RCC 7860 (cell line): ENCODE measurements around the gene SLC35F1.

Source experiments
- DNase-seq: peaks from one replicate; pipeline ENCODE4 v3.0.0-alpha.2; 2015; ENCODE audit warnings: low spot score
- FAIRE-seq: peaks from 2 replicates; lab custom pipeline; 2012; peaks lifted over from hg19 to GRCh38; lab: Jason Lieb, UNC

SLC35F1 gene

DNA sequence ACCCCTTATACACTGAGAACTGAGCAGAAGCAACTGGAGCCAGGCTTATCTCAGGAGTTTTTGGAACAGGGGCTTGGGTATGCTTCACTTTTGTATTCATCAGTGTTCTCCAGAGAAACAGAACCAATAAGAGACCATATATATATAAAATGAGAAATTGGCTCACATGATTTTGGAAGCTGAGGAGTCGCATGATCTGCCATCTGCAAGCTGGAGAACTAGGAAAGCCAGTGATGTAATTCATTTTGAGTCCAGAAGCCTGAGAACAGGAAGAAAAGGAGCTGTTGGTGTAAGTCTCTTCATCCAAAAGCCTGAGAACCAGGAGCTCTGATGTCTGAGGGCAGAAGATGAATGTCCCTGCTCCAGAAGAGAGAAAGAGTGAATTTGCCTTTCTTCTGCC is 272.0 kb downstream of the SLC35F1 start:
- DNase-seq (no peak), FAIRE-seq (no peak)

DNA sequence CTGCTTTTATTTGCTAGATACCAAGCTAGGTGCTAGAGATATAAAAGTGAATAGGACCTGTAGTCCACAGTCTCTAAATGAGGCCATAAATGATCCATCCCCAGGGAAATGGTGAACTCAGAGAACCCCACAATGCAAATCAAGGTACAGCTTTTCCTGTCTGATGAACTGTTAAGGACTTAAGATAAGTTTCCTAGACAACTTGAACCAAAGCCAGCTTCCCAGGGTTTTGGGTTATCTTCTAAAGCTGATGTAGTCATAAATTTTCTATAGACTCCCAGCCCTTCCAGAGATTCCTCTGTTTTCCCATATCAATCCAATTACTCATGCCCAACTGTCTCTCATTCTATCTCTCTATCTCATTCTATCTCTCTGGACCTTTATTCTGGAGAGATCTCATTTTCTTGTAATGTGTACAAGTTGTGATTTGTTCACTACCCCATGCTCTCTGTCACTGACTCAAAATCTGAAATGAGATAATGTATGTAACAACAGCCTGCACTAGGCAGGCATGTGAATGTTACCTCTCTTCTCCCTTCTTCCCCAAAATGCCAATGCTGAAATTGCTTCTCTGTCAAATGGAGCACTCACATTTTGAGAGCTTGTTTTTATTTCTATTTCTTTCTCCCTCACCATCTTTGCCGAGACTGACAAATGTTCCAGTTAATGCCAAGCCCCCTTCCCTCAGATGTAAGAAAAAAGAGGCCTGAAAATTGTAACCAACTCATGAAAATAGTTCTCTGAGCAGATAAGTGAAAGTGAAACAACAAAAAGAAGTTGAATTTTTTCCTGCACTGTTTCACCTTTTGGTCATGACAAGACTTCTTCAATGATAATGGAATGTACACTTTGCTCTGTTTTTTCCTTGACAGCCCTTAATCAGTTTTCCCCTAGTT is 279.9 kb downstream of the SLC35F1 start:
- no peak for DNase-seq
- no peak for FAIRE-seq

DNA sequence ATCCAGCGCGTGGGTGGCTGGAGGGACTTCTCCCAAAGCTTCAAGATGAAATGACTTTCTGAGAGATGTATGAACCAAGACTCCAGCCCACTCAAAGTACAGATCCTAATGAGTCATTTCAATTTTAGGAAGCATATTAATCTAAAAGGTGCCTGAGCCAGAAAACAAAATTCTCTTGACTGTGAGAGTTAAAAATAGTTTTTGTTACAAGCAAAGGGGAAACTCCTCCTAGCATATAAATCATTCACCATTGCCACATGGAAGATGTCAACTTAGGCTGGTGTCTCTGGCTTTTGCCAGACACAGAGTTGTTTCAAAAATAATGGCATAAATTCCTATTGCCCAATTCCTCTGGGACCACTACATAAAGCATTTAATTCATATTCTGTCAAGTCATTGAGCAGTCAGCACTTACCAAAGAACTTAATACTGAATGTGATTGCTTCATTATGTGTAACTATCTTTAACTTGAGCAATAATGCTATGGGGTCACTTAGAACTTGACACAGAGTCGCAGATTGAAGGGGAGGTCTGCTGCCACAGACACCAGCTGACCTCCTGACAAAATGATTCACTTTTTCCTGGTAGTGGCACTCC is 280.6 kb downstream of the SLC35F1 start:
- FAIRE-seq, result no peak

DNA sequence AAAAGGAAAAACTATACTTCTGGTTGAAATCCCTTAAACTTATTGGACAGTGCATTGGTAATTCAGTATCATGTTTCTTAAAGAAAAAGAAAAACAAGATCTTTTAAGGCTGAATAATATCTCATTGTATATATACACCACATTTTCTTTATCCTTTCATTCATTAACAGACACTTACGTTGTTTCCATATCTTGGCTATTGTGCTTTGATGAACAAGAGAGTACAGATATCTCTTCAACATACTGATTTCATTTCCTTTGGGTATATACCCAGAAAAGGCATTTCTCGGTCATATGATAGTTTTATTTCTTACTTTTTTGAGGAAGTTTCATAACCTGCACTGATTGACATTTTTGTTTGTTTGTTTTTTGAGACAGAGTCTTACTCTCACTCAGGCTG is 281.5 kb downstream of the SLC35F1 start:
- DNase-seq (no peak), FAIRE-seq (no peak)

More for the DNA sequence above, 280.6 kb downstream of the SLC35F1 start:
- DNase-seq, result no peak

DNA sequence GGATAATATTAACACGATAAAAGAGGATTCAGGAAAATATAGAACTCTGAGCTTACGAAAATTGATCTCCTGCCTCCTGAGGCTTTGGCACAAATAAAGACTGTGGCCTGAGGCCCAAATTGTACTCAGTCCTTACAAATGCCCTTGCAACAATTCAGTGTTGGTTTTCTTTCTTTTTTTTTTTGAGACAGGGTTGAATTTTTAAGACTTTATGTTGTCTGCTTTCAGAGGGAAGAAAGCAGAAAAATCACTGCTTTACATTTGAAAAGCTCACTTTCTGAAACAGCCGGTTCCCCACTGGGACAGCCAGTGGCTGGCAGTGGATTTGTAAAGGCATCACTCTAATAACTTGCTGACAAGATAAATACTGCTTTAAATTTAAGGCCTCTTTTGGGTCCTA is 290.5 kb downstream of the SLC35F1 start:
- DNase-seq, result no peak

DNA sequence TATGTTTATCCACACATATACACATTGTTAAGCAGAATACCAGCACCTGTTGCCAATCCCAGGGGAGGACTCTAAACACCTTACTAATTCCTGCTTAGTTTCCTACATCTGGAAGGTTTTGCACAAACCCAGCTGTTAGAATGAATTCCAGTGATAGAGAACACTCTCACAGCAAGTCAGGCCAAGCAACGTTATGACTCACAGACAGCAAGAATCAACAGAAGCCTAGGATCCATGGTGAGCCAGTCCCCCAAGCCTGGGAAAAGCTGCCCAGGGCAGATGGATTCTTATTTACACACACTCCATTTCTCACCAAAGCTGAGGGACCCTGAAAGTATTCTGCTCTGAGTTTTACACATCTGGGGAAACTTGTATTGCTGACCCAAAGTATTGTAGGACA is 291.7 kb downstream of the SLC35F1 start:
- FAIRE-seq, result no peak
- no peak for DNase-seq

More for the DNA sequence above, 290.5 kb downstream of the SLC35F1 start:
- no peak for FAIRE-seq

DNA sequence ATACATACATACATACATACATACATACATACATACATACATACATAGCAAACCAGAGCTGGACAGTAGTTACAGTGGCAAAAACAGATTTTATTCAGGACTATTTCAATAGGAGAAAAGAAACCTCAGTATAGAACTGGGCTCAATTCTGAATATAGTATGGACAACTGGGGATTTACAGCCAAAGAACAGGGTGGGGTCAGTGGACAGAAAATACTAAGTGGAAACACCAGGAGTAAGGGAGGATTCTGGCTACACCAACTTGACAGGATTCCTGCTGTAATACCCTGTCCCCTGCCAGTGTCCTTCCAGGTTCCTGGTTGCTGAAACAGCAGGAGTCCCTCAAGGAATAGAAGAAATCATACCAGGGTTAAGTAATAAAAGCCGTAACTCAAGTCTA is 293.1 kb downstream of the SLC35F1 start:
- FAIRE-seq (no peak), DNase-seq (no peak)

DNA sequence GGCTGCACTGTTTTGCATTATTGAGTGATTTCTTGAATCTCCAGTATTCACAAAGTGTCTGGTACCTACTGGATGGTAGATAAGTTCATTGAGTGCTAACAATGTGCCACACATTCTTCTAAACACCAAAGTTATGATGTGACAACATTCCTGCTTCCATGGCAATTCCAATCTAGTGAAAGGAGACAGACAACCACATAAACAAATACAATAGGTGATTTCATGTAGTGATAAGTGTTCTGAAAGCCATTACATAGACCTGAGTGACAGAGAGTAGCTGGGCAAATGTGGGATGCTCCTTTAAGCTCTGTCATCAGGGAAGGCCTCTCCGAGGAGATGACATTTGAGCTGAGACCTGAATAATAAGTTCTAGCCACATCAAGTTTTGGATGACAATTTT is 295.5 kb downstream of the SLC35F1 start:
- FAIRE-seq (no peak), DNase-seq (no peak)

DNA sequence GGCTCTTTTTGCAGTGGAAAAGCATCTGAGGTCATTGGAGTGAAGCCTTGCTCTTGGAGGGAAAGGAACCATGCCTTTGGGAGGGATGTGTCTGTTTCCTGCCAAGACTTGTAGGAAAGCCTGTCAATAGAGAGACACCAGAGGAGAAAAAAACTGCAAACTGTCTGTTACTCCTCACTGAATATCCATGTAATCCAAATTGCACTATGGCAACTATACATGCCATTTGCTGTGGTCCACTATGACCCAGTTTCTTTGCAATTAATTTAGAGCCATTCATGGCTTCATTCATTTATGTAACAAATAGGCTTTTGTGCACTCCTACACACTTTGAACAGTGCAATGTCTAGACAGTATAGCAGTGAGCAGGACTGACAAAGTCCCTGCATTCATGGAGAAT is 296.5 kb downstream of the SLC35F1 start:
- no peak for FAIRE-seq
- DNase-seq, result no peak

DNA sequence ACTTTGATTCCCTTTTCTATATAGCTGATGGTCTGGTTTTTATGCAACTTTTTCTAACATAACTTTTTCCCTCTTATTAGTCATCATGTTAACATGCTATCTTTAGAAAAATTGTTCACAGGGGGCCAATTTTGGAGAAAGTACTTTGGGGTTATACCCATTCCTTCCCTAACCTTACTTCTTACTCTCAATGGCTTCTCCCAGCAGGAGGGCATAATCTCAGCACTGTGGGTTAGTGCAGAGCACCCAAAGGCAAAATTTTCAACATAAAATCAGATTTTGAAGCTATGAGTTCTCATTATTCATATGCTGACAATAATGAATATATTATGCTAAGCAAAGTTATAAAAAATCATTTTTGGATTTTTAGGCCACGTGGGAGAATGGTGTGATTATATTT is 299.2 kb downstream of the SLC35F1 start:
- no peak for FAIRE-seq
- DNase-seq, result no peak

DNA sequence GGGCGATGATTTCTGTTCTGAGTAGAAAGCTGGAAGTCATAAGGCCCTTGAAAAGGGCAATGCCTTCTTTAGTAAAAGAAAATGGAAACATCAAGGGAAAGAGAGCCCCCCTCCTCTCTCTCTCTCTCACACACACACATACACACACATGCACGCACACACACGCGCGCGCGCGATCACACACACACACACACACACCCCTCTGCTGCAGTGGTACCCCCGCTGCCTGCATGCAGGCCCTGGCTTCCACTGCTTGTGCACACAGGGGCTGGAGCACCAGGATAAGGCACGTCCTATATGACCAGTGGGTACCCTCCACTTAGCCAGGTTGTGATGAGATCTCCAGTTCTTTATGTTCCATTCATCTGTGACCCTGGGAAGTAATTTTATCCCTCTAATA is 300.9 kb downstream of the SLC35F1 start:
- DNase-seq (no peak), FAIRE-seq (no peak)

DNA sequence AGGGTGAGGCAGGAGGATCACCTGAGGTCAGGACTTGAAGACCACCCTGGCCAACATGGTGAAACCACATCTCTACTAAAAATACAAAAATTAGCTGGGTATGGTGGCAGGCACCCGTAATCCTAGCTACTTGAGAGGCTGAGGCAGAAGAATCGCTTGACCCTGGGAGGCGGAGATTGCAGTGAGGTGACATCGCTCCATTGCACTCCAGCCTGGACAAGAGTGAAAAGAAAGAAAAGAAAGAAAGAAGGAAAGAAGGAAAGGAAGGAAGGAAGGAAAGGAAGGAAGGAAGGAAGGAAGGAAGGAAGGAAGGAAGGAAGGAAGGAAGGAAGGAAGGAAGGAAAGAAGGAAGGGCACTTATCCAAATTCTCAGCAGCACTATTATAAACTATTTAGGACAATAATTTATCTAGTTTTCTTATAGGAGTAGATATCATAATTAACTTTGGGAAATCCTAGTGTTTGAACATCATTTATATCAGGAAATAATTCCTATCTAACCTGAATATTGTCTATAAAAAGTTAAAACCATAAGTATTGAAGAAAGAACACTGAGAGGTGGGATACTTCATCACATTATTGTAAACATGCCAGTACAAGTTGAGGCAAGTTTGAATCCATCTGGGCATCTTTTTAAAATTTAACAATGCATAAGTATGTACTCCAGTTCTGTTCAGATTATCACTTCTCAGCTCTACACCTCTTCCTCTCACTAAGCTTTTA is 305.5 kb downstream of the SLC35F1 start:
- FAIRE-seq (no peak), DNase-seq (no peak)

DNA sequence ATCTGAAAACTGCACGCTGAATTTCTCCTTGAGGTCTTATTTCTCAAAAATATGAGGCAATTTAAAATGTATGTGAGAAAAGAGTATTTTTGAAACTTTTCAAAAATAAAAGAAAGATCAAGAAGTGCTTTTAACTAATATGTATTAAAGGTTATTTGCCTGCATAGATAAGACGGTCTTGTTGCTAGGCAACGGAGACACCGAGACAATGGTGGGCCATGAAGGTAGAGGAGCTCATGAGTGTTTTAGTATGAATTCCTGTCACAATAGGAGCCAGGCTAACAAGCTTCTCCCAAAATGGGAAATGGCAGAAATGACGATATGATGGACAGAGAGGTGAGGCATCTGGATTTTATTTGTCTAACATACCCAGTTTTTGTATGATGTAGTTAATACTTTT is 308.2 kb downstream of the SLC35F1 start:
- no peak for FAIRE-seq
- no peak for DNase-seq

DNA sequence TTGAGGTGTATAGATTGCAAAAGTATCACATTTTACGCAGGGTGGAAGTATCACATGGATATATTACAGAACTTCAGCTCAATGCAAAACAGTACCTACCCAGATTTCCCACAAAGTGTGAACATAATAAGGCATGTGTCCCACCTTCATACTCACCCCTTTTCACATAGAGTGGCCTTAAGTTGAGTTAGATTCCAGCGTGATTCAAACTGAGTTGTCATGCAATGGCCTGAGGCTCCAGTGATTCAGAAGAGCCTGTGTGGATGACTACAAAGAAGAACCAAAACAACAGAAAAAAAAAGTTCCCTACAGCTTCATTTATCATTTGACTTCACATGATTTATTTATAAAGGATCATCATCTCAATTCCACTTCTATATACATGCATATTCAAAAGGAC is 309.7 kb downstream of the SLC35F1 start:
- DNase-seq (no peak), FAIRE-seq (no peak)

DNA sequence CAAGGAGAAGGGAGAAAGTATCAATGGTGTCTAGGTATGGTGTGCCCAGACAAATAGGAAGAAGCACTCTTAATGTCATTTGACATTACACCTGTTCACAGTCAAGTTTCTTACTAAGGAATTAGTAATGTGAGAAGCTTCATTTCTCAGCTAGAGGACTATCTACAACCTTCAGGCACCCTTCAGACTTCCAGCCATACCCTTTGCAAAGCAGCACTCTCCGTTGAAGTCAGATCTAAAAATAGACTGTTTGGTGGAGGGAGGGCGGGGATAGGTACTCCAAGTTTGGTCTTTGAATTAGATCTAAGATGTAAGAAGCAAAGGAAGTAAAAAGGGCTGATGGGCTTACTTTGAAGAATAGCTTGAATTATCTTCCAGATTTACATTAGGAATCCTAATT is 311.1 kb downstream of the SLC35F1 start:
- DNase-seq, result no peak
- FAIRE-seq, result no peak

DNA sequence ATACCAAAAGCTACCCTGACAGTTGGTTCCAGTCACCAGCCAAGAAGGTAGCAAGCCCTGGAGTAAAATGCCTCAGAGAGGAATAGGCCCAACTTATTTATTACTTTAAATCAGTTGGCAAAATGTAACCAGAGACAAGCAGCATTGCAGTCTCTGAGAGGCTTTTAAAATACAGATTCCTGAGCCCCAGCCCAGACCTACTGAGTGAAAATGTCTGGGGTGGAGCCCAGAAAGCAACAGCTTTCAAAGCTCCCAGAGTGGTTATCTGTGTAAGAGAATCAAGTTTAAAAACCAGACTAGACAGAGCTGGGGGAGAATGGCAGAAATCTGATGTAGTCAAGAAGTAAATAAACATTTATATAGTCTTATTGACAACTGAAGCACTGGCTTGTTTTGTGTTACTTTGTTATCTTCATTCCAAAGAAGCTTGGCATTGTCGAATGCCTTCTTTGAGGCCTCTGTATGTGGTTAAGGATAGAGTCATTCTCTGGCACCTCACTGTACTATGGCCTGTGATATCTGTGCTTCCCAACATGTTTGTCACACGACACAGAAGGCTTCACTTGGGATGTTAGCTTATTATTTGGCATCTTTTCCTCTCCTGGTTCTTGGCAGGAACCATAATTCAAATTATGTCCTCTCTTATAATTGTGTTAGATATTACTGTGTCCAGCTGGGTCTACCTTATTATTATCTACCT is 313.5 kb downstream of the SLC35F1 start:
- DNase-seq (no peak), FAIRE-seq (no peak)

DNA sequence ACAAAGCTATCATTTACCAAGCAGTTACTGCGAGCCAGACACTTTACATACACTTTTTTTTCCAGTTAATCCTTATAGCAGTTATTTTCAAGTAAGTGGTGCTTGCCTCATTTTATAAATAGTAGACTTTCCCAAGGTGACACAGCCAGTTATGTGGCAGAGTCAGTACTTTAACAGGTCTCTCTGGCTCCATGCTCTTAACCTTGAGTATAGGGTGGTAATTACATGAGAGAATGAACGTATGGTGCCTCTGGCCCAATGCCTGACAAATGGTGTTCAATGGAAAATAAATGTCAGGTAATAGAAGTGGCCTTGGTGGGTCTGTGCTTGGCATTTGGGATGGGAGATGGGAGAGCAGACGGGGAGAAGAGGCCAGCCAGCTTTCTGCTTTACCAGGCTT is 316.3 kb downstream of the SLC35F1 start:
- DNase-seq, result no peak
- FAIRE-seq, result no peak

DNA sequence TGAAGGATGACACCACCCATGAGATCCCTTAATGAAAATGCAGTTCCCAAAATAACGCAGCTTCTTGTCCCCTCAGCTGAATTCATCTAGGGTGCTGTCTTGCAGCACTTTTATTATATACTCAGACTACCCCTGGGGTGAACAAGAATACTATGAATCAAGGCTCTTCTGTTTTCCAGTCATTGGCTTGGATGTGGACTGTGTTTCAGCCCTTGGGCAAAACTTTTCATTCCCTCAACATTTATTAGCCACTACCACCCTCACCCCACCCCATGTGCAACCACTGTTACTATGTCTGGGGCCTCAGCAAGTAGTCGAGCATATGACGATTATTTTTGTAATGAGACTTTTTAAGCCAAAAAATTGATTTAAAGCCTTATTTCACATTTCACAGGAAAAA is 321.8 kb downstream of the SLC35F1 start:
- no peak for FAIRE-seq
- no peak for DNase-seq

DNA sequence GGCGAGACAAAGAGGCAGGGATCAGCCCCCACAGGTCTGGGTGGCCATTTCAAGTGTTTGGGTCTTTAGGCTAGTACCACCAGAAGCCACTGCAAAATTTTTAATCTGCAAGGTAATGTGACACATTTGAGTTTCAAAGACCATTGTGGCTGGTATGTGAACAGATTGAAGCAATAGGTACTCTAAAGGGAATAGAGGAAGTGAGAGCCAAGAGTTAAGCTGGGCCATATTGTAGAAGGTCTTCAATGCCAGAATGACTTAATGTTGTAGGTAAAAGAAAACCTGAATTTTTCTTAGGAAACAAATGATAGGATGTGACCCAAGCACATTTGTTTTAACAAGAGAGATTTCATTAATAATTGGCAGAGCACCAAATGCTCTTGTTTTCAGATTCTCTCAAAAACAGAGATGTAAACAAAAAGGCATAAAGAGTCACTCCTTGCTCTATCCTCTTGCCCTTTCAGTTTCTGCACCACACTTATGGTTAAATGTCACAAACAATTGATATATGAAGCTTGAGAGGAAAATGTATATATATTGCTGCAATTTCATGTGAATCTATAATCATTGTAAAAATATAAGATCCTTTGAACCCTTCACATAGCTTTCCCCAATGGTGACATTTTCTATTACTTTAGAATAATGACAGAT is 333.9 kb downstream of the SLC35F1 start:
- FAIRE-seq, result no peak

DNA sequence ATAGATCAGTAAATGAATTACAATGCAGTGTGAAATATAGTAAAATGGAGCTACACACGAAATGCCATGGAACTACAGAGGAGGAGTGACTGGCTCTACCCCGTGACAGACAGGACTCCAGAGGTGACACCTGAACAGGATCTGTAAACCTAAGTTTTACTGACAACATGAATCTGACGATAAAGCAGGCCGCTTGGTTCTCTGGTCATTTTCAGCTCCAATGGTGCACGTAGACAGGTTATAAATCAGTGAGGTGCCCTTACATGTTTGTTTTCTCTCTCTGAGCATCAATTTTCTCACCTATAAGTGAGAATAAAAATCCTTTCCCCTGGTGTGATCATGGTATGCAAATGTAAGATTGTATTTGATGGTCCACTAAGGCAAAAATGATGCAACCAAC is 339.3 kb downstream of the SLC35F1 start:
- FAIRE-seq, result no peak

More for the DNA sequence above, 333.9 kb downstream of the SLC35F1 start:
- no peak for DNase-seq

DNA sequence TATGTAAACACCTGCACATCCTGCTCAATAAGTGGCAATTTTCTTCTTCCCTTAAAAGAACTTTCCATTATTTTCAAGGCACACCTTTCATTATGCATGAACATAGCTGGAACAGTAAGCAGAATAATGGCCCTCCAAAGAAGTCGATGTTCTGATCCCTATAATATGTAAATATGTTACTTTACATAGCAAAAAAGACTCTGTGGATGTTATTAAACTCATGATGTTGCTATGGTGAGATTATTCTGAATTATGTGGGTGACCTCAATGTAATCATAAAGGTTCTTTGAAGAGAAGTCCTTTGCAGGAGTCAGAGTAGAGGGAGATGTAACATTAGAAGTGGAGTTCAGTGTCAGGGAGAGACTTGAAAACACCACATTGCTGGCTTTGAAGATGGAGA is 341.1 kb downstream of the SLC35F1 start:
- FAIRE-seq (no peak), DNase-seq (no peak)

More for the DNA sequence above, 339.3 kb downstream of the SLC35F1 start:
- DNase-seq, result no peak
